Measurements from ENCODE around the gene FRS3. TPM values are rescaled to one million over a fixed set of nuclear protein-coding genes. Genes with fewer than 3 reads are reported as not detected.

The FRS3 gene
- polyA plus RNA-seq, 2 donors: 1.6 to 3.3 TPM

DNA sequence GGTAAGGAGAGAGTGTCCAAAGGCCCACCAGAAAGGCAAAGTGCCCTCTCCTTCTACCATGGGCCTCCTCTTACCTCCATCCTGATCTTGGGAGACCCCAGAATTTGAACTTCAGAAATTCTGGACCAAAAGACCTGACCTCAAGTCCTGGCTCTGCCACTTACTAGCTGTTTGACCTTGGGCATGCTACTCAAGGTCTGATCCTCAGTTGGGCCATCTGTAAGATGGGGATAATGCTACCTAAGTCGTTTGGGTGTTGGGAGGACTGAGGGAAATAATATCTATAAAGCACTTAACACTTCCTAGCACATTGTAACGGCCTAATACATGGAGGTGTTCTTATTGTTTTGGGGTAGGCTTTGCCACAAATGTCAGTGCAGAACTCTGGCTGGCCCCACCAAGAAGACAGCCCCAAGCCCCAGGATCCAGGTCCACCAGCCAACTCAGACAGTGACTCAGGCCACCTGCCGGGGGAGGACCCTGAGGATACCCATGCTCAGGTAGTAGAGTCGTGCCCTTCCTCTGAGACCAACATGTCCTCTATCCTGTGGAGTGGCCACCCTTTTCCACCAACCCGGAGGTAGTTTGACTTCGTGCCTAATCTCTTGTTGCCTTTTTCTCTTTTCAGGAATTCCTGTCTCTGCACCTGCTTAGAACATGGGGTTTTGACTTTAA is 3.5 kb upstream of the FRS3 start:
- WGBS, 2 donors: 76 to 82% methylated on average over 6 of the region's 6 CpGs
- Histone ChIP-seq H3K9me3 (ENCODE audit: control insufficient read depth in 2 of 2, insufficient read depth in 1 of 2, low read depth in 1 of 2, low read length in 1 of 2) (no peaks in the 10 kb centered on the region), H3K36me3 (ENCODE audit: control insufficient read depth in 2 of 2, insufficient read depth in 2 of 2, low read length in 1 of 2) (peaks cover 0 to 2% of the 10 kb centered on the region in 2 donors), H3K27me3 (ENCODE audit: control insufficient read depth in 1 of 2, insufficient read depth in 2 of 2, low read length in 2 of 2) (no peaks in the 10 kb centered on the region), H3K4me1 (ENCODE audit: control insufficient read depth in 2 of 2, insufficient read depth in 2 of 2, low read length in 1 of 2) (peaks cover 0 to 20% of the 10 kb centered on the region in 2 donors), H3K4me3 (ENCODE audit: low read depth in 1 of 2, low read length in 2 of 2) (no peak overlapping the region), H3K27ac (ENCODE audit: low read depth in 2 of 2, low read length in 1 of 2) (peak overlapping the region; percentile 50 to 99)

DNA sequence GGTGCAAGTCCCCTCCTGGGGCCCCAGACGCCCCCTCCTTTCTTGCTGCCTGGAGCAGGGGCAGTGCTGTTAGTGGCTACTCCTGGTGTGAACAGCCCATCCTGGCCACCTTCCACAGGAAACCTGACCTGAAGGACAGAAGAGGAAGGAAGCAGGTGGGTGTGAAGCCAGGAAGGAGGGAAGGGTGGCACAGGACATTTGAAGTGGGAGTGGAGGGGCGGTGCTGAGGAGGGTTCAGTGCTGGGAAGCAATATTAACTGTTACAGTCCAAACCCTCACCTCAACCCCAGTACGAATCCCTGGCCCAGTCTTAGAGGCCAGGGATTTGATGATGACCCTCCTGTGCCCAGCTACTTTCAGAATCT is 1.6 kb upstream of the FRS3 start:
- Histone ChIP-seq H3K27me3 (ENCODE audit: control insufficient read depth in 1 of 2, insufficient read depth in 2 of 2, low read length in 2 of 2) (no peaks in the 10 kb centered on the region), H3K4me1 (ENCODE audit: control insufficient read depth in 2 of 2, insufficient read depth in 2 of 2, low read length in 1 of 2) (peaks cover 0 to 20% of the 10 kb centered on the region in 2 donors), H3K27ac (ENCODE audit: low read depth in 2 of 2, low read length in 1 of 2) (peak overlapping the region; percentile 88 to 89), H3K4me3 (ENCODE audit: low read depth in 1 of 2, low read length in 2 of 2) (peak overlapping the region; percentile 52 to 68), H3K36me3 (ENCODE audit: control insufficient read depth in 2 of 2, insufficient read depth in 2 of 2, low read length in 1 of 2) (peaks cover 0 to 2% of the 10 kb centered on the region in 2 donors), H3K9me3 (ENCODE audit: control insufficient read depth in 2 of 2, insufficient read depth in 1 of 2, low read depth in 1 of 2, low read length in 1 of 2) (no peaks in the 10 kb centered on the region)
- WGBS, 2 donors: 14 to 24% methylated on average over 3 of the region's 3 CpGs

DNA sequence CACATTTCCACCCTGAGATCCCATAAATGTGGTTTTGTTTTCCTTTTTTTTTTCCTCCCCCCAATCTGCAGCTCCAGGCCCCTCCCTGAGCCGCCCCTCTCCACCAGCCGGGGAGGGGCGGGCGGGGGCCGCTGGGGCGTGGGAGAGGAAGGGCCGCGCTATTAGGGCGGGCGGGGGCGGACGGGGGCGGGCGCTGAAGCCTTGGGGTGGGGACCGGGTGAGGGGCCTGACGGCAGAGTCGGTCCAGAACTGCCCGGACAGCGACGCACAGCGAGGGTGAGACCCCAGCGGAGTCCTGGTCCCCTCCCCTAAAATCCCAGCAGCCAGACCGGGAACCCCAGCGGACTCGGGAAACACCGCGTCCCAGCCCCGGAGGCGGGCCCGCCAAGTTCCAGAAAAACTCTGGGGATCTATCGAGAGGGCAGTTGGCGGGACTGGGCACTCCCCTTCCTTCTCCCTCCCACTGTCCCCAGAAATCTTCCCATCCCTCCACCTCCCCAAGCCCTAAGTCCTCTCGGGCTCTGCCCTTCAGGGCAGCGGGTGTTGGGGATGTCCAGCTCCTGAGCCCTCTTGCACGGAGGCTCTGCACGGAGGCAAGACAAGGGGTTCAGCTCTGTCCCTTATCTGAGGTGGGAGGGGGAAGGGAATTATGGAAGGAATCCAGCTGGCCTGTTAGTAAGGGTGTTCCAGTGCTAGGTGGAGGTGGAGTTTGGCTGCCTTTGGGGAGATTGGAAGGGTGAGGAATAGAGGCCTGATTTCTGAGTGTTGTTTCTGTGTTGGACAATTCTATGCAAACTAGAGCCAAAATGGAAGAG is 1.1 kb upstream of the FRS3 start, which contains the start of gene PRICKLE4:
Gene PRICKLE4, plus strand, starts transcription at position 232 of the 815 bp plus-strand sequence. CDS start 2,692 bp downstream, outside the sequence.
- H3K27me3 ChIP-seq (ENCODE audit: control insufficient read depth in 1 of 2, insufficient read depth in 2 of 2, low read length in 2 of 2): no peaks in the 10 kb centered on the region
- H3K36me3 ChIP-seq (ENCODE audit: control insufficient read depth in 2 of 2, insufficient read depth in 2 of 2, low read length in 1 of 2): no peaks in the 10 kb centered on the region
- peak within 1 kb of the TSS; percentile 52 to 68 for H3K4me3 ChIP-seq (ENCODE audit: low read depth in 1 of 2, low read length in 2 of 2)
- no peaks in the 10 kb centered on the region for H3K9me3 ChIP-seq (ENCODE audit: control insufficient read depth in 2 of 2, insufficient read depth in 1 of 2, low read depth in 1 of 2, low read length in 1 of 2)
- WGBS, 2 donors: 1 to 2% methylated on average over 31 to 36 of the region's 36 CpGs
- H3K4me1 ChIP-seq (ENCODE audit: control insufficient read depth in 2 of 2, insufficient read depth in 2 of 2, low read length in 1 of 2): peaks cover 0 to 16% of the 10 kb centered on the region in 2 donors
- H3K27ac ChIP-seq (ENCODE audit: low read depth in 2 of 2, low read length in 1 of 2): peak within 1 kb of the TSS; percentile 88 to 89

DNA sequence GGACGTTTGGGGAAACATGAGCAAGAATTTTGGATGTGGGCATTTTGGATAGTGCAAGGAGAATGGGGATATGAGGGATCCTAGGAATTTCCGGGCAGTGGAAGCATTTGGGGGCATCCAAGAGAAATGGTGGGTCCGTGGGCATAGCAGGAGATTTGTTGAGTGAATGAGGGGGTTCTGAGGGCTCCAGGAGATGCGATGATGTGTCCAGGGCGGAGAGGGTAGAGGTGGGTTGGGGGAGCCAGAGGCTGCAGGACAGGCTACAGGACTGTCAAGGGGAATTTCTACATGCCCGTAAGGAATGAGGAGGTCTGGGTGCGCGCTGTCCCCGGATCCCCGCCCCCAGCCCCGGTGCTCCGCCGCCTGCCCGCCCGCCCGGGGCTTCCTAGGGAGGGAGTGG is 364 bp downstream of the FRS3 start:
- Histone ChIP-seq H3K27ac (ENCODE audit: low read depth in 2 of 2, low read length in 1 of 2) (peak overlapping the region; percentile 52 to 88), H3K4me3 (ENCODE audit: low read depth in 1 of 2, low read length in 2 of 2) (peak overlapping the region; percentile 52 to 68), H3K36me3 (ENCODE audit: control insufficient read depth in 2 of 2, insufficient read depth in 2 of 2, low read length in 1 of 2) (peaks cover 6 to 12% of the 10 kb centered on the region in 2 donors), H3K9me3 (ENCODE audit: control insufficient read depth in 2 of 2, insufficient read depth in 1 of 2, low read depth in 1 of 2, low read length in 1 of 2) (no peaks in the 10 kb centered on the region), H3K4me1 (ENCODE audit: control insufficient read depth in 2 of 2, insufficient read depth in 2 of 2, low read length in 1 of 2) (peaks cover 0 to 9% of the 10 kb centered on the region in 2 donors), H3K27me3 (ENCODE audit: control insufficient read depth in 1 of 2, insufficient read depth in 2 of 2, low read length in 2 of 2) (no peaks in the 10 kb centered on the region)
- 2 to 3% methylated on average over 16 of the region's 16 CpGs for WGBS, 2 donors

DNA sequence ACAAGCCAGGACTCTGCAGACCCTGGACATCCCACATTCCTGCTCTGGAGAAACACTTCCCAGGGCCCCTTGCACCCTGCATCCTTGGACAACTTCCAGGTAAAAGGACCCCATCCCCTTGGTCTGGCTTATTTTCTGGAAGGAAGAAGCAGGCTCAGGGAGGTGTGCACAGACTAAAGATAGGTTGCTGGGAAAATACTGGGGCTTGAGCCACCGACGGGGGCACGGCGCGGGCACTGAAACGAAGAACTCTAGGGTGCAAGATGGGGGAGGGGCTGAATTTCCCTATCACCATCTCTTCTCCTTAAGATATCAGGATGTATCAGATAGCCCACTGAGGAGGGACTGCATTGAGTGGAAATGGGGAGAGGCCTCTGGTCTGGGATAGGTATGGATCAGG is 805 bp downstream of the FRS3 start:
- peaks cover 0 to 5% of the 10 kb centered on the region in 2 donors for H3K4me1 ChIP-seq (ENCODE audit: control insufficient read depth in 2 of 2, insufficient read depth in 2 of 2, low read length in 1 of 2)
- H3K27ac ChIP-seq (ENCODE audit: low read depth in 2 of 2, low read length in 1 of 2): peak overlapping the region in 1 of 2 donors; percentile 52
- no peaks in the 10 kb centered on the region for H3K27me3 ChIP-seq (ENCODE audit: control insufficient read depth in 1 of 2, insufficient read depth in 2 of 2, low read length in 2 of 2)
- H3K36me3 ChIP-seq (ENCODE audit: control insufficient read depth in 2 of 2, insufficient read depth in 2 of 2, low read length in 1 of 2): peaks cover 8 to 15% of the 10 kb centered on the region in 2 donors
- 37 to 42% methylated on average over 6 of the region's 6 CpGs for WGBS, 2 donors
- H3K9me3 ChIP-seq (ENCODE audit: control insufficient read depth in 2 of 2, insufficient read depth in 1 of 2, low read depth in 1 of 2, low read length in 1 of 2): no peaks in the 10 kb centered on the region
- H3K4me3 ChIP-seq (ENCODE audit: low read depth in 1 of 2, low read length in 2 of 2): peak overlapping the region in 1 of 2 donors; percentile 68

DNA sequence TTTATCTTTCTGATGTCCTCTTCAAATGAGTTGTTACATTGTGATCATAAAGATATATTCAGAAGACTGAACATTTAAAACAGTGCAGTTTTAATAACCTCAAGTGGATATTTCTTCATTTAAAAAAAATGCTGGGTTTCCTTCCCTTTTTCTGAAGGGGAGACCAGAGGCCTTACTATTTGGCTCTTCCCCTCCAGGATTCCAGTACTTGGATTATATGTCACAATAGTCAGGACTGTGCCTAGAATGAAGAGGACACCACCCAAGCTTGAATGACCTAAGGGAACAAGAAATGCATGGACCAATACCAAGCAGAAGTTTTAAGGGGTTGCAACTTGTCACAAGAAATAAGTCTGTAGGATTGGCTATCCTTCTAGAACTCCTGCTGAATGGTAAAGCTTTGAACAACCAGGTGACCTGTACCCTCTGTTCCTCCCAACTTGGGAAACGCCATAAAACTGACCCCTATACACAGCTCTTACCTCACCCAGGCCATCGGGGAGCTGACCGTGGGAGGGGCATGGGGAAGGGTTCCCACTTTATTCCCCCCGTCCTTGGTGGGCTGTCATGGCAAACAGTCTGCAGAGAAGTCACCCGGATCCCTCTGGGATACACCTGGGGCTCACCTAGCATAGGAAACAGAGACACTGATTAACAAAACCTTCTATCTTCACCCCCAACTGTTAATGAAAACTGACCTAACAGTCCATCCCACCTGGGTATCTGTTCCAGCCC is 2.0 kb downstream of the FRS3 start:
- H3K27ac ChIP-seq (ENCODE audit: low read depth in 2 of 2, low read length in 1 of 2): no peak overlapping the region

DNA sequence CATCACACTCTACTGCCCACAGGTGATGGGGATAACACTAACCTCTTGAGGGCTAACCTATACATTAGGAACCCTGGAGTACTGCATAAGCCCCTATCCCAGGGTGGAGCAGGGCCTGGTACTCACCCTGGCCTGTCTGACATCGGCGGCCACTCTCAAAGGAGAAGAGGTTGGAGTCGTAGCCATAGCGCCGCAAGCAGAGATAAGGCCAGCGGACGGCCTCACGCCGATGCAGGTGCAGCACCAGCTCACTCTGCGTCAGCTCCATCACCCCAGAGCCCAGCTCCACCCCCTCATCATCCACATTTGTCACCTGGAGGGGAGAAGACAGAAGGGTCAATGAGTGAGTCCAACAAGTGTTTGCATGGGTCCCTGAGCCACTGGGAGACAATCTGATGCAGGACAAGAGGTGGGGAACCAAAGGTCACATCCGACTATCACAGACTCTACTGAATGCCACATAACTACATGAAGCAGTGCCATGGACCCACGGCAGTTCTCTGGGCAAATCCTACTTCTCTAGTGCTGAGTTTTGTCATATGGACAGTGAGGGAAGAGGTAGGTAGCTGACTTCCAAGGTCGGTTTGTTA is 4.3 kb downstream of the FRS3 start:
- Histone ChIP-seq H3K9me3 (ENCODE audit: control insufficient read depth in 2 of 2, insufficient read depth in 1 of 2, low read depth in 1 of 2, low read length in 1 of 2) (no peaks in the 10 kb centered on the region), H3K36me3 (ENCODE audit: control insufficient read depth in 2 of 2, insufficient read depth in 2 of 2, low read length in 1 of 2) (peaks cover 8 to 35% of the 10 kb centered on the region in 2 donors), H3K4me3 (ENCODE audit: low read depth in 1 of 2, low read length in 2 of 2) (no peak overlapping the region), H3K27me3 (ENCODE audit: control insufficient read depth in 1 of 2, insufficient read depth in 2 of 2, low read length in 2 of 2) (no peaks in the 10 kb centered on the region), H3K4me1 (ENCODE audit: control insufficient read depth in 2 of 2, insufficient read depth in 2 of 2, low read length in 1 of 2) (no peaks in the 10 kb centered on the region), H3K27ac (ENCODE audit: low read depth in 2 of 2, low read length in 1 of 2) (no peak overlapping the region)
- 90 to 92% methylated on average over 13 of the region's 13 CpGs for WGBS, 2 donors

More for the DNA sequence above, 2.0 kb downstream of the FRS3 start:
- no peak overlapping the region for H3K4me3 ChIP-seq (ENCODE audit: low read depth in 1 of 2, low read length in 2 of 2)
- no peaks in the 10 kb centered on the region for H3K27me3 ChIP-seq (ENCODE audit: control insufficient read depth in 1 of 2, insufficient read depth in 2 of 2, low read length in 2 of 2)
- peaks cover 0 to 3% of the 10 kb centered on the region in 2 donors for H3K4me1 ChIP-seq (ENCODE audit: control insufficient read depth in 2 of 2, insufficient read depth in 2 of 2, low read length in 1 of 2)
- no peaks in the 10 kb centered on the region for H3K9me3 ChIP-seq (ENCODE audit: control insufficient read depth in 2 of 2, insufficient read depth in 1 of 2, low read depth in 1 of 2, low read length in 1 of 2)
- peaks cover 8 to 16% of the 10 kb centered on the region in 2 donors for H3K36me3 ChIP-seq (ENCODE audit: control insufficient read depth in 2 of 2, insufficient read depth in 2 of 2, low read length in 1 of 2)
- 85 to 86% methylated on average over 5 of the region's 5 CpGs for WGBS, 2 donors

DNA sequence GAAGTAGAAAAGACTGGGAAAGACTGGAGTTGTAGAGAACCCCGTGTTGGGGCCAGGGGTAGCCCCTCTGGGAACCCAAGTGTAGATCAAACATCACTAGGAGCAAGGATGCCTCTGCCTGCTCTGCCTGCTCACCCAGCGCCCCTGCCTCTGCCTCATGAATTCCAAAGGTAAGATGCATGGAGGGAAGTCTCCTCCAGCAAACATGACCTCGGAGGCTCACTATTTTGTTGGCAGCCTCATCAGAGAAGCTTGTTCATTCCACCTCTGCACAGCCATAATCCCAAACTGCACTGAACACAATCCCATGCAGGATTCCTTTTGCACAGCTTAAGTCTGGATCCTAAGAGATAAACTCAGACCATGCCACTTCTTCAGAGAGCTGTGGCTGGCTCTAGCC is 4.9 kb downstream of the FRS3 start:
- no peaks in the 10 kb centered on the region for H3K27me3 ChIP-seq (ENCODE audit: control insufficient read depth in 1 of 2, insufficient read depth in 2 of 2, low read length in 2 of 2)
- no peak overlapping the region for H3K27ac ChIP-seq (ENCODE audit: low read depth in 2 of 2, low read length in 1 of 2)
- H3K4me3 ChIP-seq (ENCODE audit: low read depth in 1 of 2, low read length in 2 of 2): no peak overlapping the region
- no peaks in the 10 kb centered on the region for H3K4me1 ChIP-seq (ENCODE audit: control insufficient read depth in 2 of 2, insufficient read depth in 2 of 2, low read length in 1 of 2)
- 87 to 91% methylated on average over 3 of the region's 3 CpGs for WGBS, 2 donors
- H3K36me3 ChIP-seq (ENCODE audit: control insufficient read depth in 2 of 2, insufficient read depth in 2 of 2, low read length in 1 of 2): peaks cover 8 to 36% of the 10 kb centered on the region in 2 donors
- no peaks in the 10 kb centered on the region for H3K9me3 ChIP-seq (ENCODE audit: control insufficient read depth in 2 of 2, insufficient read depth in 1 of 2, low read depth in 1 of 2, low read length in 1 of 2)

Measured in esophagus (tissue), 2 donors.